Right lobe of liver (tissue), 6 donors: Measurements from ENCODE around the gene TYW5. TPM values are rescaled to one million over a fixed set of nuclear protein-coding genes. Genes with fewer than 3 reads are reported as not detected.

ENCODE experiments used
- ATAC-seq, 4 donors: fragments of 200-7000 bp; cut with Tn5 transposase; one replicate each; pipeline ENCODE4 v1.9.1; 2020; ENCODE audit warnings: mild to moderate bottlenecking in 4 of 4, moderate library complexity in 4 of 4
- DNase-seq, 3 donors: peaks; one replicate each; pipeline ENCODE4 v3.0.0-alpha.2; 2020
- H3K27ac ChIP-seq, 3 donors: fragments of 200-600 bp; one replicate each; pipeline ENCODE4 v1.8.0; 2022
- H3K27me3 ChIP-seq, 2 donors: fragments of 200-600 bp; one replicate each; pipeline ENCODE4 v1.8.0; 2022
- H3K36me3 ChIP-seq, 4 donors: fragments of 200-600 bp; sonication (generic) in 1 of 4; one replicate each; pipeline versions ENCODE4 v1.5.1 to v1.8.0; 2017 to 2022; ENCODE audit warnings: control low read depth in 1 of 4
- H3K4me1 ChIP-seq, 4 donors: fragments of 200-600 bp; sonication (generic) in 1 of 4; one replicate each; pipeline versions ENCODE4 v1.5.1 to v1.8.0; 2017 to 2022; ENCODE audit warnings: control low read depth in 1 of 4
- H3K4me3 ChIP-seq, 3 donors: fragments of 200-600 bp; one replicate each; pipeline ENCODE4 v1.8.0; 2022
- H3K9me3 ChIP-seq, 4 donors: fragments of 200-600 bp; sonication (generic) in 1 of 4; one replicate each; pipeline versions ENCODE4 v1.5.1 to v1.8.0; 2017 to 2022; ENCODE audit warnings: control low read depth in 1 of 4
- CTCF ChIP-seq, 4 donors: fragments of 200-600 bp in 3 of 4; fragments of 450-650 bp in 1 of 4; IDR thresholded peaks; one replicate each; pipeline versions ENCODE4 v1.5.1 to v1.8.0; 2016 to 2022; ENCODE audit warnings: antibody characterized with exemption in 4 of 4, mild to moderate bottlenecking in 2 of 4
- POLR2A ChIP-seq: fragments of 450-650 bp; IDR thresholded peaks from one replicate; pipeline ENCODE4 v1.6.1; 2017; ENCODE audit warnings: antibody characterized with exemption, mild to moderate bottlenecking
- WGBS: methylation state at CpG from one replicate; pipeline ENCODE4 v1.1.6; 2018; ENCODE audit warnings: low coverage, low lambda C conversion rate; ENCODE audit not compliant: insufficient coverage; ENCODE audit errors: missing lambda C conversion rate; 5-methylcytosine and 5-hydroxymethylcytosine counted together
- intact Hi-C, 2 donors: fragments of 100-400 bp; cut with DNase I; formaldehyde crosslinking; loops; one replicate each; pipeline versions ENCODE4 v1.11.2 to v1.14.1; 2022
- total RNA-seq, 6 experiments: library from RNA; depleted of rRNA in 2 of 6; stranded (reverse); fragments of >200 nt in 2 of 6; fragmentation: NEBNext Ultra II Directional in 3 of 6; extraction: Animal tissue kit (Norgen Biotek cat#: 25700) in 3 of 6; gene quantifications; one replicate each; pipeline versions ENCODE4 v1.1.0 to v1.2.4, GENCODE V29; 2016 to 2023
- donor health status: DM: no; HTN: yes; CAD: no.
- donor health status: DM: no; HTN: no; CAD: no.
- donor health status: DM: no; HTN: no; CAD: no.
- donor health status: DM: no; HTN: yes; CAD: no.
- donor health status: DM: no; HTN: yes; CAD: no.

TYW5 gene
- total RNA-seq, 6 experiments from 2014 or later, result 4.1 to 6.4 (median 4.8) TPM

GRCh38 chr2:199997296-199997695, 42.0 kb upstream of the TYW5 start:
- Histone ChIP-seq H3K36me3 (no peaks in the 10 kb centered on the region), H3K27me3 (no peaks in the 10 kb centered on the region), H3K9me3 (no peaks in the 10 kb centered on the region), H3K4me3 (no peak overlapping the region), H3K27ac (no peak overlapping the region), H3K4me1 (no peaks in the 10 kb centered on the region)
- TF ChIP-seq CTCF (IDR thresholded peaks at IDR 0.05) (no peak), POLR2A (no peak)
- WGBS, result 82% methylated on average over 3 of the region's 3 CpGs
- DNase-seq (no peak), ATAC-seq (no peak)
- intact Hi-C loops, result no loop called here

- WGBS, result 89% methylated on average over 2 of the region's 2 CpGs
- H3K27ac ChIP-seq, result no peak overlapping the region
- no peak overlapping the region for H3K4me3 ChIP-seq
- DNase-seq (no peak), ATAC-seq (no peak)
- intact Hi-C loops, result no loop called here
- no peaks in the 10 kb centered on the region for H3K27me3 ChIP-seq
- TF ChIP-seq CTCF (IDR thresholded peaks at IDR 0.05), result no peak
- no peaks in the 10 kb centered on the region for H3K9me3 ChIP-seq
- no peaks in the 10 kb centered on the region for H3K4me1 ChIP-seq
- no peaks in the 10 kb centered on the region for H3K36me3 ChIP-seq
These were observed 39.6 kb upstream of the TYW5 start for GRCh38 chr2:199994896-199995295.

GRCh38 chr2:199994371-199994770, 39.1 kb upstream of the TYW5 start:
- Histone ChIP-seq H3K4me1 (no peaks in the 10 kb centered on the region), H3K27me3 (no peaks in the 10 kb centered on the region), H3K4me3 (no peak overlapping the region), H3K27ac (no peak overlapping the region), H3K36me3 (no peaks in the 10 kb centered on the region), H3K9me3 (no peaks in the 10 kb centered on the region)
- TF ChIP-seq CTCF (IDR thresholded peaks at IDR 0.05) (no peak), POLR2A (no peak)
- WGBS, result 89% methylated on average over 3 of the region's 3 CpGs
- ATAC-seq (no peak), DNase-seq (no peak)
- intact Hi-C loops, result no loop called here

- DNase-seq (no peak), ATAC-seq (no peak)
- Histone ChIP-seq H3K4me3 (no peak overlapping the region), H3K27ac (no peak overlapping the region), H3K9me3 (no peaks in the 10 kb centered on the region), H3K4me1 (no peaks in the 10 kb centered on the region), H3K27me3 (no peaks in the 10 kb centered on the region), H3K36me3 (no peaks in the 10 kb centered on the region)
- intact Hi-C loops, result no loop called here
- 88% methylated on average over 3 of the region's 3 CpGs for WGBS
- TF ChIP-seq POLR2A (no peak), CTCF (IDR thresholded peaks at IDR 0.05) (no peak)
These were observed 37.0 kb upstream of the TYW5 start for GRCh38 chr2:199992296-199992695.

GRCh38 chr2:199991691-199992090, 36.4 kb upstream of the TYW5 start:
- ATAC-seq (no peak), DNase-seq (no peak)
- intact Hi-C loops, result no loop called here
- Histone ChIP-seq H3K27me3 (no peaks in the 10 kb centered on the region), H3K9me3 (no peaks in the 10 kb centered on the region), H3K4me3 (no peak overlapping the region), H3K36me3 (no peaks in the 10 kb centered on the region), H3K27ac (no peak overlapping the region), H3K4me1 (no peaks in the 10 kb centered on the region)
- 89% methylated on average over 2 of the region's 2 CpGs for WGBS
- TF ChIP-seq POLR2A (no peak), CTCF (IDR thresholded peaks at IDR 0.05) (no peak)
